Measurements from ENCODE around the gene S100A14.
"Not testable (repeated sequence)": the region's sequence is repeated elsewhere in the genome, so short reads cannot be mapped to it uniquely, and the experiment has no call there.

Gene S100A14

GRCh38 chr1:153616144-153616916 is at the start of gene S100A14:
TSS of gene S100A14 (minus strand) at chr1:153616325. CDS start at chr1:153615858, 467 bp downstream.
- DNase-seq (ENCODE audit: low read depth, low spot score) = no peak

- no peak for DNase-seq (ENCODE audit: low read depth, low spot score)
Observed at GRCh38 chr1:153663211-153663610, 47.1 kb upstream of the S100A14 start.

- DNase-seq (ENCODE audit: low read depth, low spot score) = no peak
Observed at GRCh38 chr1:153662269-153662668, 46.1 kb upstream of the S100A14 start.

- peak; percentile 22 for DNase-seq (ENCODE audit: low read depth, low spot score)
Observed at GRCh38 chr1:153661111-153661708, 45.1 kb upstream of the S100A14 start.

GRCh38 chr1:153659656-153660055 is 43.5 kb upstream of the S100A14 start:
- peak; percentile 31 for DNase-seq (ENCODE audit: low read depth, low spot score)

GRCh38 chr1:153659175-153659534 is 43.0 kb upstream of the S100A14 start:
- no peak for DNase-seq (ENCODE audit: low read depth, low spot score)

- DNase-seq (ENCODE audit: low read depth, low spot score) = peak; percentile 93
Observed at GRCh38 chr1:153658400-153659174, 42.5 kb upstream of the S100A14 start, which contains the start of gene SNAPIN. TSS of gene SNAPIN (plus strand) at chr1:153658703. CDS start at chr1:153658744, 41 bp downstream.

- no peak for DNase-seq (ENCODE audit: low read depth, low spot score)
Observed at GRCh38 chr1:153655333-153655732, 39.2 kb upstream of the S100A14 start.

- DNase-seq (ENCODE audit: low read depth, low spot score) = no peak
Observed at GRCh38 chr1:153652805-153653500, 36.8 kb upstream of the S100A14 start.

- DNase-seq (ENCODE audit: low read depth, low spot score) = no peak
Observed at GRCh38 chr1:153651771-153652170, 35.6 kb upstream of the S100A14 start.

- no peak for DNase-seq (ENCODE audit: low read depth, low spot score)
Observed at GRCh38 chr1:153649863-153650235, 33.7 kb upstream of the S100A14 start.

GRCh38 chr1:153649137-153649862 is 33.2 kb upstream of the S100A14 start:
- no peak for DNase-seq (ENCODE audit: low read depth, low spot score)

- DNase-seq (ENCODE audit: low read depth, low spot score) = no peak
Observed at GRCh38 chr1:153648000-153648643, 32.0 kb upstream of the S100A14 start.

GRCh38 chr1:153647346-153647714 is 31.2 kb upstream of the S100A14 start:
- DNase-seq (ENCODE audit: low read depth, low spot score) = no peak

- no peak for DNase-seq (ENCODE audit: low read depth, low spot score)
Observed at GRCh38 chr1:153646672-153647345, 30.7 kb upstream of the S100A14 start.

- DNase-seq (ENCODE audit: low read depth, low spot score) = no peak
Observed at GRCh38 chr1:153643816-153644215, 27.7 kb upstream of the S100A14 start.

GRCh38 chr1:153643100-153643499 is 27.0 kb upstream of the S100A14 start:
- no peak for DNase-seq (ENCODE audit: low read depth, low spot score)

GRCh38 chr1:153642161-153642560 is 26.0 kb upstream of the S100A14 start:
- no peak for DNase-seq (ENCODE audit: low read depth, low spot score)

- DNase-seq (ENCODE audit: low read depth, low spot score) = no peak
Observed at GRCh38 chr1:153640861-153641260, 24.7 kb upstream of the S100A14 start.

GRCh38 chr1:153640213-153640612 is 24.1 kb upstream of the S100A14 start:
- not testable (repeated sequence) for DNase-seq (ENCODE audit: low read depth, low spot score)

Measured in ELF-1 (cell line).